ENCODE results near the gene CDH4.

The CDH4 gene

GRCh38 chr20:61917474-61918145 is 665.5 kb downstream of the CDH4 start:
- no peak for DNase-seq (ENCODE audit: low spot score)

- no peak for DNase-seq (ENCODE audit: low spot score)
Observed at GRCh38 chr20:61918548-61918947, 666.5 kb downstream of the CDH4 start.

GRCh38 chr20:61919239-61919638 is 667.2 kb downstream of the CDH4 start:
- DNase-seq (ENCODE audit: low spot score): no peak

GRCh38 chr20:61919675-61920365 is 667.8 kb downstream of the CDH4 start:
- no peak for DNase-seq (ENCODE audit: low spot score)

- DNase-seq (ENCODE audit: low spot score): no peak
Observed at GRCh38 chr20:61922411-61922810, 670.4 kb downstream of the CDH4 start.

GRCh38 chr20:61922936-61923335 is 670.9 kb downstream of the CDH4 start:
- no peak for DNase-seq (ENCODE audit: low spot score)

GRCh38 chr20:61923371-61924166 is 671.5 kb downstream of the CDH4 start:
- DNase-seq (ENCODE audit: low spot score): no peak

GRCh38 chr20:61924211-61924857 is 672.3 kb downstream of the CDH4 start:
- DNase-seq (ENCODE audit: low spot score): no peak

- no peak for DNase-seq (ENCODE audit: low spot score)
Observed at GRCh38 chr20:61924858-61925554, 672.9 kb downstream of the CDH4 start.

- DNase-seq (ENCODE audit: low spot score): no peak
Observed at GRCh38 chr20:61925555-61926252, 673.6 kb downstream of the CDH4 start.

- DNase-seq (ENCODE audit: low spot score): no peak
Observed at GRCh38 chr20:61926253-61926613, 674.2 kb downstream of the CDH4 start.

- no peak for DNase-seq (ENCODE audit: low spot score)
Observed at GRCh38 chr20:61926796-61927192, 674.7 kb downstream of the CDH4 start.

- no peak for DNase-seq (ENCODE audit: low spot score)
Observed at GRCh38 chr20:61927193-61927825, 675.2 kb downstream of the CDH4 start.

- no peak for DNase-seq (ENCODE audit: low spot score)
Observed at GRCh38 chr20:61927826-61928541, 675.9 kb downstream of the CDH4 start.

GRCh38 chr20:61929561-61929960 is 677.5 kb downstream of the CDH4 start:
- DNase-seq (ENCODE audit: low spot score): no peak

GRCh38 chr20:61929971-61930666 is 678.1 kb downstream of the CDH4 start:
- DNase-seq (ENCODE audit: low spot score): no peak

- DNase-seq (ENCODE audit: low spot score): no peak
Observed at GRCh38 chr20:61930776-61931475, 678.9 kb downstream of the CDH4 start.

- DNase-seq (ENCODE audit: low spot score): no peak
Observed at GRCh38 chr20:61931476-61932198, 679.6 kb downstream of the CDH4 start.
